ENCODE results near the gene STK40. TPM values are rescaled to one million over a fixed set of nuclear protein-coding genes. Genes with fewer than 3 reads are reported as not detected.

STK40 gene
- total RNA-seq, 2 experiments from 2014 or later, result 41.2 to 44.4 TPM

GRCh38 chr1:36339215-36339614 is 46.5 kb downstream of the STK40 start:
- H3K4me3 Mint-ChIP-seq, result no peak overlapping the region
- ChIA-PET POLR2A (interaction anchor here (0.6 kb wide), 1 partner anchor 621 kb away, joined by 3 read pairs; no protein-coding TSS in a partner anchor), CTCF (no interaction called here)
- no peaks in the 10 kb centered on the region for H3K9me3 Mint-ChIP-seq
- intact Hi-C loops (cut with micrococcal nuclease), result no loop called here
- TF ChIP-seq, protein P1, sequence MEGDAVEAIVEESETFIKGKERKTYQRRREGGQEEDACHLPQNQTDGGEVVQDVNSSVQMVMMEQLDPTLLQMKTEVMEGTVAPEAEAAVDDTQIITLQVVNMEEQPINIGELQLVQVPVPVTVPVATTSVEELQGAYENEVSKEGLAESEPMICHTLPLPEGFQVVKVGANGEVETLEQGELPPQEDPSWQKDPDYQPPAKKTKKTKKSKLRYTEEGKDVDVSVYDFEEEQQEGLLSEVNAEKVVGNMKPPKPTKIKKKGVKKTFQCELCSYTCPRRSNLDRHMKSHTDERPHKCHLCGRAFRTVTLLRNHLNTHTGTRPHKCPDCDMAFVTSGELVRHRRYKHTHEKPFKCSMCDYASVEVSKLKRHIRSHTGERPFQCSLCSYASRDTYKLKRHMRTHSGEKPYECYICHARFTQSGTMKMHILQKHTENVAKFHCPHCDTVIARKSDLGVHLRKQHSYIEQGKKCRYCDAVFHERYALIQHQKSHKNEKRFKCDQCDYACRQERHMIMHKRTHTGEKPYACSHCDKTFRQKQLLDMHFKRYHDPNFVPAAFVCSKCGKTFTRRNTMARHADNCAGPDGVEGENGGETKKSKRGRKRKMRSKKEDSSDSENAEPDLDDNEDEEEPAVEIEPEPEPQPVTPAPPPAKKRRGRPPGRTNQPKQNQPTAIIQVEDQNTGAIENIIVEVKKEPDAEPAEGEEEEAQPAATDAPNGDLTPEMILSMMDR (IDR thresholded peaks at IDR 0.05), result no peak
- ATAC-seq, result no peak
- H3K27ac Mint-ChIP-seq, result no peak overlapping the region
- peaks cover 11% of the 10 kb centered on the region for H3K36me3 Mint-ChIP-seq (ENCODE audit: low read depth)
- H3K4me1 Mint-ChIP-seq (ENCODE audit: low read depth), result peaks cover 2% of the 10 kb centered on the region
- H3K27me3 Mint-ChIP-seq, result no peaks in the 10 kb centered on the region
- no peak for DNase-seq

DNA sequence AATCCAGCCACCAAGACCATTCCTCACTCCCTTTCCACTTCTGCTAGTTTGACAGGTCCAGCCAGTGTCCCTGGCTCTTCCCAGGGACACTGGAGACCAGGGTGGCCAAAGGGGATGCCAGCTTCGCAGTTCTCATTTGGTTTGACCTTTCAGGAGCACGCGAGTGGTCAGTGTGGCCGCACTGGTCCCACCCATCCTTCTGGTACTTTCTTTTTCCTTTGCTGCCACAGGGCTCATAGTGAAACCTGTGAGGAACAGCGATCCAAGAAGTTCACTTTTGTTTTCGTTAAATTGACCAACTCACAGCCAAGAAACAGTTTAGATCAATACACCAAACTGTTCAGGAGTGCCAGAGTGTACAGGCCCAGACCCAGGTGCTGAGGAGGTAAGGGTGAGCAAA is 47.9 kb downstream of the STK40 start:
- TF ChIP-seq, protein P1 (IDR thresholded peaks at IDR 0.05), result no peak
- Mint-ChIP-seq H3K9me3 (no peaks in the 10 kb centered on the region), H3K4me1 (ENCODE audit: low read depth) (peaks cover 2% of the 10 kb centered on the region), H3K27me3 (no peaks in the 10 kb centered on the region), H3K27ac (no peak overlapping the region), H3K36me3 (ENCODE audit: low read depth) (peaks cover 7% of the 10 kb centered on the region), H3K4me3 (no peak overlapping the region)
- ChIA-PET CTCF (no interaction called here), POLR2A (no interaction called here)
- ATAC-seq (no peak), DNase-seq (no peak)
- intact Hi-C loops (cut with micrococcal nuclease), result no loop called here

GRCh38 chr1:36330940-36331339 is 54.8 kb downstream of the STK40 start:
- no peak for ATAC-seq
- Mint-ChIP-seq H3K36me3 (ENCODE audit: low read depth) (no peaks in the 10 kb centered on the region), H3K27ac (no peak overlapping the region), H3K9me3 (no peaks in the 10 kb centered on the region), H3K27me3 (peaks cover 3% of the 10 kb centered on the region), H3K4me3 (no peak overlapping the region), H3K4me1 (ENCODE audit: low read depth) (peaks cover 3% of the 10 kb centered on the region)
- intact Hi-C loops (cut with micrococcal nuclease), result no loop called here
- TF ChIP-seq, protein P1 (IDR thresholded peaks at IDR 0.05), result no peak
- CTCF ChIA-PET, result no interaction called here
- POLR2A ChIA-PET, result no interaction called here
- DNase-seq, result no peak

- Mint-ChIP-seq H3K27me3 (peaks cover 7% of the 10 kb centered on the region), H3K36me3 (ENCODE audit: low read depth) (no peaks in the 10 kb centered on the region), H3K4me3 (no peak overlapping the region), H3K9me3 (no peaks in the 10 kb centered on the region), H3K4me1 (ENCODE audit: low read depth) (peaks cover 3% of the 10 kb centered on the region), H3K27ac (no peak overlapping the region)
- DNase-seq (no peak), ATAC-seq (no peak)
- ChIA-PET POLR2A (no interaction called here), CTCF (interaction anchor here (0.6 kb wide), 1 partner anchor 13 kb away, joined by 6 read pairs; no protein-coding TSS in a partner anchor)
- TF ChIP-seq, protein P1 (IDR thresholded peaks at IDR 0.05), result no peak
- intact Hi-C loops (cut with micrococcal nuclease), result no loop called here
Observed at GRCh38 chr1:36329817-36330216, 55.9 kb downstream of the STK40 start.

DNA sequence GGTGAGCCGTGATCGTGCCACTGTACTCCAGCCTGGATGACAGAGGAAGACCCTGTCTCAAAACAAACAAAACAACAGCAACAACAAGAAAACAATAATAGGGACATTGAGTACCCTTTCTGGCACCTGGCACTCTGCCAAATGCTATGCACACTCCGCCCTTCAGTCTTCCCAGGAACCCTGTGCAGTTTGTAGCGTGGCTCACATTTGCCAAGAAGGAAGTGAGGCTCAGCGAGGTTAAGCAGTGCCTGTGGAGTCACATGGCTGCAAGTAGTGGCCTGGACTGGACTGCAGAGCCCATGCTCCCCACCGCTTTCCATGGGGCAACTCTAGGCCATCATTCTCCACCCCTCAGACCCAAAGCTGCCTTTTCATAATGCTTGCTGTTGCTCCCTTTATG is 57.0 kb downstream of the STK40 start:
- Mint-ChIP-seq H3K27ac (no peak overlapping the region), H3K36me3 (ENCODE audit: low read depth) (no peaks in the 10 kb centered on the region), H3K4me3 (no peak overlapping the region), H3K27me3 (peaks cover 7% of the 10 kb centered on the region), H3K4me1 (ENCODE audit: low read depth) (peaks cover 14% of the 10 kb centered on the region), H3K9me3 (no peaks in the 10 kb centered on the region)
- TF ChIP-seq, protein P1 (IDR thresholded peaks at IDR 0.05), result no peak
- intact Hi-C loops (cut with micrococcal nuclease), result no loop called here
- ChIA-PET CTCF (no interaction called here), POLR2A (interaction anchor here (0.7 kb wide), 1 partner anchor 15 kb away, joined by 3 read pairs; no protein-coding TSS in a partner anchor)
- no peak for DNase-seq
- ATAC-seq, result no peak

Data from activated CD8-positive, alpha-beta T cell treated with anti-CD3 and anti-CD28 coated beads for 36 hours (primary cell).